Measurements from ENCODE around the gene DTNB.

DNA sequence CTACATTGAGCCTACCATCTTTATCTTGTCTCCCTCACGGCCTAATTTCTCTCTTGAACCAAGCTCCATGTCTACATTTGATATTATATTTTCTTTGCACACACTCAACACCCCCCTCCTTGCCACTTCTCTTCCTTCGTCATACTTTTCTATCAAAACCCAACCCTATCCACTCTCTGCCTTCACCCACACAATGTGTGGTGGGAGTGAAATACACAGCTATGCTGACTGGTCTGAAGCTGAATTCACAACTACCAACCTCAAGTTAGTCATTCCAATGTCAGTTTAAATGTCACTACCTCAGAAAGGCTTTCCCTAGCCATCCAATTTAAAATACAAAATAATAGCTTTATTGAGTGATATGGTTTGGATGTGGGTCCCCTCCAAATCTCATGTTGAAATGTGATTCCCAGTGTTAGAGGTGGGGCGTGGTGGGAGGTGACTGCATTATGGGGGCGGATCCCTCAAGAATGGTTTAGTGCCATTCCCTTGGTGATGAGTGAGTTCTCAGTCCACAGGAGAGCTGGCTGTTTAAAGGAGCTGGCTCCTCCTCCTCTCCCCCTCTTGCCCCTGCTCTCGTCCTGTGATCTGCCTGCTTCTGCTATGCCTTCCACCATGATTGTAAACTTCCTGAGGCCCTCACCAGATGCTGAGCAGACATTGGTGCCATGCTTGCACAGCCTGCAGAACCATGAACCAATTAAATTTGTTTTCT is 112.1 kb downstream of the DTNB start:
- TF ChIP-seq, protein P1, sequence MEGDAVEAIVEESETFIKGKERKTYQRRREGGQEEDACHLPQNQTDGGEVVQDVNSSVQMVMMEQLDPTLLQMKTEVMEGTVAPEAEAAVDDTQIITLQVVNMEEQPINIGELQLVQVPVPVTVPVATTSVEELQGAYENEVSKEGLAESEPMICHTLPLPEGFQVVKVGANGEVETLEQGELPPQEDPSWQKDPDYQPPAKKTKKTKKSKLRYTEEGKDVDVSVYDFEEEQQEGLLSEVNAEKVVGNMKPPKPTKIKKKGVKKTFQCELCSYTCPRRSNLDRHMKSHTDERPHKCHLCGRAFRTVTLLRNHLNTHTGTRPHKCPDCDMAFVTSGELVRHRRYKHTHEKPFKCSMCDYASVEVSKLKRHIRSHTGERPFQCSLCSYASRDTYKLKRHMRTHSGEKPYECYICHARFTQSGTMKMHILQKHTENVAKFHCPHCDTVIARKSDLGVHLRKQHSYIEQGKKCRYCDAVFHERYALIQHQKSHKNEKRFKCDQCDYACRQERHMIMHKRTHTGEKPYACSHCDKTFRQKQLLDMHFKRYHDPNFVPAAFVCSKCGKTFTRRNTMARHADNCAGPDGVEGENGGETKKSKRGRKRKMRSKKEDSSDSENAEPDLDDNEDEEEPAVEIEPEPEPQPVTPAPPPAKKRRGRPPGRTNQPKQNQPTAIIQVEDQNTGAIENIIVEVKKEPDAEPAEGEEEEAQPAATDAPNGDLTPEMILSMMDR (IDR thresholded peaks at IDR 0.05): no peak
- TF ChIP-seq EZH2 (IDR thresholded peaks at IDR 0.05; ENCODE audit: borderline replicate concordance, insufficient read depth, low read depth, low read length, poor library complexity, severe bottlenecking): no peak

Measured in B cell (primary cell).